ENCODE data around the gene GRB10. TPM values are rescaled to one million over a fixed set of nuclear protein-coding genes. Genes with fewer than 3 reads are reported as not detected.

Gene GRB10
- total RNA-seq, 4 donors from 2014 or later, result 3.5 to 35.1 (median 9.2) TPM

DNA sequence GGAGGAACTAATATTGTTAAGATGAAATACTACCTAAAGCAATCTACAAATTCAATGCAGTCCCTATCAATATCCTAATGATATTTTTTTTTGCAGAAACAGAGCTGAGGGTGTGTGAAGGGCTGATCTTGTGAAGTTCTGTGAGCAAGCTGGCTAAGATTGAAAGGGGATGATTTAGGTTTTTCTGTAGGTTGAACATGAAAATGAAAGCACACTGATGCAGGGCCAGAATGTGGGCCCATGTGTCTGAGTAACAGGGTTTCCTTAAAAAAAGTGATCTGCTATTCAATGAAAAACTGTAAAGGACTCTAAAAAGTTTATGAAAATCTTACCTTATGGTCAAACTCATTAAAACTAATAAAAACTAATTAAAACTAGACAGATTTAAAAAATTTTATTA is 47.4 kb downstream of the GRB10 start:
- Histone ChIP-seq H3K4me3 (no peak overlapping the region), H3K27me3 (no peaks in the 10 kb centered on the region), H3K36me3 (no peaks in the 10 kb centered on the region), H3K9me3 (no peaks in the 10 kb centered on the region), H3K27ac (no peak overlapping the region), H3K4me1 (peaks cover 0 to 29% (median 0%) of the 10 kb centered on the region in 3 donors)
- no peak for TF ChIP-seq POLR2A (IDR thresholded peaks at IDR 0.05)
- TF ChIP-seq CTCF (IDR thresholded peaks at IDR 0.05), result no peak
- no peak for DNase-seq
- intact Hi-C loops (cut with DNase I), result no loop called here

GRCh38 chr7:50734246-50734645 is 48.5 kb downstream of the GRB10 start:
- H3K4me3 ChIP-seq, result no peak overlapping the region
- intact Hi-C loops (cut with DNase I), result no loop called here
- H3K27ac ChIP-seq, result no peak overlapping the region
- H3K36me3 ChIP-seq, result no peaks in the 10 kb centered on the region
- no peaks in the 10 kb centered on the region for H3K27me3 ChIP-seq
- DNase-seq, result no peak
- 92 to 97% methylated on average over 7 to 8 of the region's 8 CpGs for WGBS, 2 donors
- peaks cover 0 to 30% (median 2%) of the 10 kb centered on the region in 3 donors for H3K4me1 ChIP-seq
- no peak for TF ChIP-seq CTCF (IDR thresholded peaks at IDR 0.05)
- H3K9me3 ChIP-seq, result no peaks in the 10 kb centered on the region

DNA sequence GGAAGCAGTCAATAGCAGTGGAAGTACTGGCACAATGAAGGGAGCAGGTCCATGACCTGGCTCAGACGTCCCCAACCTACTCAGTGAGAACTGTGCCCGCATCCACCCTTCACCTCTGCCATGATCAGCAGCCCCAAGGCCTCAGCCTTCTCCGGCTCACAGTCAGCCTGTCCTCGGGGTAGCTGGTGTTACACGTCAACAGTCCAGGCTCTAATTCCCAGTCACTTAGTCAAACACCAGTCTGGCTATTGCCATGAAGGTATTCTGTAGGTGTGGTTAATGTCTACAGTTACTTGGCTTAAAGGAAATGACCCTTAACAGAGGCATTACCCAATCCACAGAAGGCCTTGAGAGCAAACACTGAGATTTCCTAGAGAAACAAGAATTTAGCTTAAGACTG is 49.1 kb downstream of the GRB10 start:
- Histone ChIP-seq H3K9me3 (no peaks in the 10 kb centered on the region), H3K4me3 (no peak overlapping the region), H3K36me3 (no peaks in the 10 kb centered on the region), H3K27ac (no peak overlapping the region), H3K4me1 (peaks cover 0 to 31% (median 2%) of the 10 kb centered on the region in 3 donors), H3K27me3 (no peaks in the 10 kb centered on the region)
- 40 to 61% methylated on average over 1 to 5 of the region's 5 CpGs for WGBS, 2 donors
- no peak for DNase-seq
- TF ChIP-seq CTCF (IDR thresholded peaks at IDR 0.05) (no peak), POLR2A (IDR thresholded peaks at IDR 0.05) (no peak)
- intact Hi-C loops (cut with DNase I), result no loop called here

GRCh38 chr7:50731703-50732582 is 50.8 kb downstream of the GRB10 start:
- H3K27me3 ChIP-seq, result no peaks in the 10 kb centered on the region
- intact Hi-C loops (cut with DNase I), result no loop called here
- WGBS, 2 donors, result 89 to 95% methylated on average over 17 to 20 of the region's 21 CpGs
- H3K4me3 ChIP-seq, result no peak overlapping the region
- no peak overlapping the region for H3K27ac ChIP-seq
- H3K9me3 ChIP-seq, result no peaks in the 10 kb centered on the region
- no peaks in the 10 kb centered on the region for H3K36me3 ChIP-seq
- peaks cover 0 to 41% (median 2%) of the 10 kb centered on the region in 3 donors for H3K4me1 ChIP-seq
- DNase-seq, result no peak
- TF ChIP-seq CTCF (IDR thresholded peaks at IDR 0.05) (no peak), POLR2A (IDR thresholded peaks at IDR 0.05) (no peak)

DNA sequence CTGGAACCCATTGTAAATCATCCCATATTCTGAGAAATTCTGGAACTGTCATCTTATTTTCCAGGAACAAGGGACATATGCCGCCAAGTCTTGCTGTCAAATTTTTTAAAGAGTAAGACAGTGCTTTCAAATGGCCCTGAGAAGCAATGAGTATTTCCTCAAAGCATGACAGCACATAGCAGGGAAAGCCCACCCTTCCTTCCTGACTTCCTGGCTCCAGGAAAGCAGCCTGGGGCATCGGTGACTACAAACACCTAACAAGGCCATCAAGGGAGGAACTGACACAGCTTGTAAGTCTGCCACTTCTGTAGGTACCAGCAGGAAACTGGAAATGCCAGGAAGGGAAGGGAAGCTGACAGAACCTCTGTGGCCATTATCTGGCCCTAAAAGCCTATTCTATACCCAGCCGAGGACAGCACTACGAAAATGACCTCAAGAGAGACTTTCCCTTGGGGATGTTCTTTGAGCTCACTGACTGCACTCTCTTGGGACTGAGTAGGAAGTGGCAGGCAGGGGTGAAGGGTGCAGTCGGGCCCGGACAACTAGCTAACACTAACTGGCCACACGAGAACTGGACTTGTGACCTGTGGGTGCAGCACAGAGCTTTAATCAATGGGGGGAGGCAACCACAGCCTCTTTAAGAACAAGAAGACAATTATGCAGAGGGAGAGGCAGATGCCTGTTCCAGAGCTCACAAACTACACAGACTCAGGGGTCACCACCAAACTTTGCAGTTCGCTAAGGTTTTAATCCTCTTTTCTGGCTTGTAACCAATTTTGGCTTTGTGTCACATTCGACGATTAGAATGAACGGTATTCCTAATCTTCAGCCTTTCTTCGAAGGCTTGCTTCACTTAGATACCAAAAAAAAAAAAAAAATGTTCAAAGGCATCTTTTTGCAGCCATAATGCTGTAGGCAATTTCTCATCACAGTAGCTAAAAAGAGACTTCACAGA is 52.0 kb downstream of the GRB10 start:
- intact Hi-C loops (cut with DNase I), result no loop called here
- no peaks in the 10 kb centered on the region for H3K27me3 ChIP-seq
- TF ChIP-seq CTCF (IDR thresholded peaks at IDR 0.05) (no peak), POLR2A (IDR thresholded peaks at IDR 0.05) (no peak)
- H3K4me1 ChIP-seq, result peaks cover 0 to 46% (median 2%) of the 10 kb centered on the region in 3 donors
- H3K4me3 ChIP-seq, result no peak overlapping the region
- DNase-seq, result no peak
- H3K27ac ChIP-seq, result peak overlapping the region in 2 of 4 donors; percentile 13 to 22
- no peaks in the 10 kb centered on the region for H3K36me3 ChIP-seq
- H3K9me3 ChIP-seq, result no peaks in the 10 kb centered on the region
- 55 to 63% methylated on average over 8 to 12 of the region's 12 CpGs for WGBS, 2 donors
